SU-DHL-6 (cell line): ENCODE data around the gene COMT.

Experiments used
- EZH2phosphoT487 ChIP-seq: fragments of 200-600 bp; sonication (generic), shearing (Covaris generic); conservative IDR thresholded peaks from 2 replicates; pipeline ENCODE4 v1.6.1; 2018; ENCODE audit warnings: mild to moderate bottlenecking, antibody characterized with exemption, low read length, moderate library complexity, mixed read lengths
- TF ChIP-seq, protein P1 (sequence below): fragments of 200-600 bp; sonication (generic); IDR thresholded peaks from one replicate; pipeline ENCODE4 v1.5.1; 2017; ENCODE audit warnings: antibody characterized with exemption, mild to moderate bottlenecking, low read length, moderate library complexity; ENCODE audit not compliant: insufficient read depth, poor library complexity, severe bottlenecking

GRCh38 chr22:19990609-19991394 is 49.2 kb downstream of the COMT start:
- TF ChIP-seq, protein P1, sequence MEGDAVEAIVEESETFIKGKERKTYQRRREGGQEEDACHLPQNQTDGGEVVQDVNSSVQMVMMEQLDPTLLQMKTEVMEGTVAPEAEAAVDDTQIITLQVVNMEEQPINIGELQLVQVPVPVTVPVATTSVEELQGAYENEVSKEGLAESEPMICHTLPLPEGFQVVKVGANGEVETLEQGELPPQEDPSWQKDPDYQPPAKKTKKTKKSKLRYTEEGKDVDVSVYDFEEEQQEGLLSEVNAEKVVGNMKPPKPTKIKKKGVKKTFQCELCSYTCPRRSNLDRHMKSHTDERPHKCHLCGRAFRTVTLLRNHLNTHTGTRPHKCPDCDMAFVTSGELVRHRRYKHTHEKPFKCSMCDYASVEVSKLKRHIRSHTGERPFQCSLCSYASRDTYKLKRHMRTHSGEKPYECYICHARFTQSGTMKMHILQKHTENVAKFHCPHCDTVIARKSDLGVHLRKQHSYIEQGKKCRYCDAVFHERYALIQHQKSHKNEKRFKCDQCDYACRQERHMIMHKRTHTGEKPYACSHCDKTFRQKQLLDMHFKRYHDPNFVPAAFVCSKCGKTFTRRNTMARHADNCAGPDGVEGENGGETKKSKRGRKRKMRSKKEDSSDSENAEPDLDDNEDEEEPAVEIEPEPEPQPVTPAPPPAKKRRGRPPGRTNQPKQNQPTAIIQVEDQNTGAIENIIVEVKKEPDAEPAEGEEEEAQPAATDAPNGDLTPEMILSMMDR, result no peak
- no peak for TF ChIP-seq EZH2phosphoT487
